Immature natural killer cell (primary cell): ENCODE results near the gene TRAPPC1. TPM values are rescaled to one million over a fixed set of nuclear protein-coding genes. Genes with fewer than 3 reads are reported as not detected.

Experiments used
- DNase-seq, 3 donors: peaks; one replicate each; pipeline ENCODE4 v3.0.0; 2022; ENCODE audit warnings: mixed read lengths in 1 of 3
- H3K27ac Mint-ChIP-seq, 6 donors: one replicate each; pipeline ENCODE4 v1.8.0; 2020; ENCODE audit warnings: mixed read lengths in 6 of 6, mild to moderate bottlenecking in 5 of 6, inconsistent platforms in 4 of 6, moderate library complexity in 3 of 6
- H3K27me3 Mint-ChIP-seq, 3 donors: one replicate each; pipeline ENCODE4 v1.8.0; 2020 to 2021; ENCODE audit warnings: low read depth in 3 of 3, mild to moderate bottlenecking in 3 of 3, mixed read lengths in 3 of 3, moderate library complexity in 3 of 3, inconsistent platforms in 1 of 3
- H3K36me3 Mint-ChIP-seq, 3 donors: one replicate each; pipeline ENCODE4 v1.8.0; 2020; ENCODE audit warnings: mixed read lengths in 3 of 3, inconsistent platforms in 2 of 3, mild to moderate bottlenecking in 2 of 3
- H3K4me1 Mint-ChIP-seq, 2 donors: one replicate each; pipeline ENCODE4 v1.8.0; 2020; ENCODE audit warnings: inconsistent platforms in 2 of 2, mild to moderate bottlenecking in 2 of 2, mixed read lengths in 2 of 2, moderate library complexity in 1 of 2
- H3K4me3 Mint-ChIP-seq, 5 donors: one replicate each; pipeline ENCODE4 v1.8.0; 2020; ENCODE audit warnings: mild to moderate bottlenecking in 5 of 5, mixed read lengths in 5 of 5, inconsistent platforms in 3 of 5, moderate library complexity in 3 of 5
- H3K9me3 Mint-ChIP-seq, 6 donors: one replicate each; pipeline ENCODE4 v1.8.0; 2020; ENCODE audit warnings: mild to moderate bottlenecking in 6 of 6, mixed read lengths in 6 of 6, inconsistent platforms in 4 of 6, moderate library complexity in 3 of 6
- polyA plus RNA-seq, 3 donors: library from polyadenylated mRNA; unstranded; fragments of 300-500 nt; fragmentation: Illumina TruSeq; gene quantifications; one replicate each; pipeline ENCODE4 v1.2.3, GENCODE V29; 2021

The TRAPPC1 gene
- polyA plus RNA-seq, 3 donors from 2014 or later = 233 to 379 (median 288) TPM

- H3K27ac Mint-ChIP-seq = peak within 1 kb of the TSS; percentile 85 to 98 (median 97)
- no peaks in the 10 kb centered on the region for H3K9me3 Mint-ChIP-seq
- DNase-seq = peak in 2 of 3 donors; percentile 29 to 49
- peaks cover 39 to 45% of the 10 kb centered on the region in 2 donors for H3K4me1 Mint-ChIP-seq
- peaks cover 2 to 10% (median 5%) of the 10 kb centered on the region in 3 donors for H3K27me3 Mint-ChIP-seq
- peaks cover 0 to 6% (median 3%) of the 10 kb centered on the region in 3 donors for H3K36me3 Mint-ChIP-seq
- peak within 1 kb of the TSS; percentile 95 to 97 (median 95) for H3K4me3 Mint-ChIP-seq
Measured at GRCh38 chr17:7929158-7930023, 2.4 kb downstream of the TRAPPC1 start, which contains the start of gene KCNAB3. TSS of gene KCNAB3 (minus strand) at chr17:7929856. CDS start at chr17:7929435, 421 bp downstream.

GRCh38 chr17:7927596-7927995 lies 4.2 kb downstream of the TRAPPC1 start:
- Mint-ChIP-seq H3K36me3 (peaks cover 0 to 6% (median 3%) of the 10 kb centered on the region in 3 donors), H3K4me1 (peaks cover 33 to 37% of the 10 kb centered on the region in 2 donors), H3K9me3 (no peaks in the 10 kb centered on the region), H3K27me3 (peaks cover 2 to 12% (median 5%) of the 10 kb centered on the region in 3 donors), H3K27ac (peak overlapping the region in 2 of 6 donors; percentile 8 to 65), H3K4me3 (no peak overlapping the region)
- no peak for DNase-seq

- peak overlapping the region; percentile 80 to 90 (median 87) for H3K4me3 Mint-ChIP-seq
- peaks cover 19 to 22% of the 10 kb centered on the region in 2 donors for H3K4me1 Mint-ChIP-seq
- peak overlapping the region; percentile 86 to 94 (median 88) for H3K27ac Mint-ChIP-seq
- peaks cover 0 to 3% (median 0%) of the 10 kb centered on the region in 3 donors for H3K36me3 Mint-ChIP-seq
- H3K27me3 Mint-ChIP-seq = peaks cover 0 to 5% (median 0%) of the 10 kb centered on the region in 3 donors
- no peaks in the 10 kb centered on the region for H3K9me3 Mint-ChIP-seq
- peak; percentile 74 to 82 (median 81) for DNase-seq
Measured at GRCh38 chr17:7922845-7923628, 8.7 kb downstream of the TRAPPC1 start.

DNA sequence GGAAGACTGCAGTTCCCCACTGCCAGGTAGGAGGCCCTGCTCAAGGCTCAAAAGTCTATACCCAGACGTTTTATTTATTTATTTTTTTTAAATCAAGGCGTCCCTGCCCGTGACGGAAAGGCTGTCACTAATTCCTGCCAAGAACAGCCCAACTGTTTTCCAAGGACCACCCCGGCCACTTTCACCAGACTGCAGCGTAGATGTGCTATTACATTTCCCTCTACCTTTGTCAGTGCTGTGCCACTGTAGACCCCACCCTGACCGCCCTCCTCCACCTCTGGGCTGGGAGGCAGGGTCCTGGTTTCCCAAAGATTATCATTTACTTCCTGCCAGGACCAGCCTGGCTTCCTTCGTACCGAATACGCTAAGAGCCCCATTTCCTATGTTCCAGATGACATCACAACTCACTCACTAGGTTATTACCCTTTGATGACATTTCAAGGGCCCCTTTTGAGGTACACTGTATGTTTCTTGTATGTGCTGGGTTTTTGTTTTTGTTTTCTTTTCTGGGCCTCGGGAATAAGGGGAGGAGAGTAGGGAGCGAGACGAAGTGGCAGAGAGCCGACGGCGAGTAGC lies 9.4 kb downstream of the TRAPPC1 start:
- H3K36me3 Mint-ChIP-seq = no peaks in the 10 kb centered on the region
- DNase-seq = no peak
- H3K9me3 Mint-ChIP-seq = no peaks in the 10 kb centered on the region
- peaks cover 0 to 6% (median 0%) of the 10 kb centered on the region in 3 donors for H3K27me3 Mint-ChIP-seq
- H3K4me1 Mint-ChIP-seq = peaks cover 19 to 22% of the 10 kb centered on the region in 2 donors
- H3K27ac Mint-ChIP-seq = peak overlapping the region; percentile 86 to 94 (median 88)
- peak overlapping the region; percentile 80 to 90 (median 87) for H3K4me3 Mint-ChIP-seq

GRCh38 chr17:7916808-7917207 lies 14.9 kb downstream of the TRAPPC1 start:
- H3K4me3 Mint-ChIP-seq = peak overlapping the region; percentile 77 to 87 (median 79)
- H3K4me1 Mint-ChIP-seq = peaks cover 28 to 37% of the 10 kb centered on the region in 2 donors
- peak overlapping the region; percentile 33 to 84 (median 73) for H3K27ac Mint-ChIP-seq
- no peaks in the 10 kb centered on the region for H3K9me3 Mint-ChIP-seq
- H3K27me3 Mint-ChIP-seq = peaks cover 2 to 13% (median 4%) of the 10 kb centered on the region in 3 donors
- DNase-seq = no peak
- H3K36me3 Mint-ChIP-seq = no peaks in the 10 kb centered on the region

DNA sequence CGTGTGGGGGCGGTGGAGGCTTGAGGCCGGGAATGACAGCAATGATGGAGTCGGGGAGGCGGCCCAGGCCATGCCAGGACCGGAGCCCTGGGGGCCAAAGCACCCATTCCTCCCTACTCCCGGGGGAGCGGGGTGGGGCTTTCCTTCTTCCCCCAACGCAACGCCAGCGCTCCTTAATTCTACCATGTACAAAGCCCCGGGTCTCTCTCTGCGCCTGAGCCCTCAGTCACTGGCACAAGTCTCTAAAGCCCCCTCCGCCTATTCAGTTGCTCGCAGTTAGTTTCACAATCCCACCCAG lies 15.4 kb downstream of the TRAPPC1 start:
- no peak for DNase-seq
- Mint-ChIP-seq H3K9me3 (no peaks in the 10 kb centered on the region), H3K27me3 (peaks cover 2 to 13% (median 4%) of the 10 kb centered on the region in 3 donors), H3K4me3 (peak overlapping the region; percentile 77 to 87 (median 79)), H3K4me1 (peaks cover 25 to 33% of the 10 kb centered on the region in 2 donors), H3K36me3 (no peaks in the 10 kb centered on the region), H3K27ac (peak overlapping the region in 5 of 6 donors; percentile 68 to 84 (median 73))

GRCh38 chr17:7915611-7916384 lies 15.9 kb downstream of the TRAPPC1 start, which contains the start of gene RNF227:
TSS of gene RNF227 (minus strand) at chr17:7916289. CDS start at chr17:7916195, 94 bp downstream.
- H3K4me1 Mint-ChIP-seq = peaks cover 25 to 32% of the 10 kb centered on the region in 2 donors
- no peaks in the 10 kb centered on the region for H3K9me3 Mint-ChIP-seq
- H3K4me3 Mint-ChIP-seq = peak within 1 kb of the TSS; percentile 82 to 91 (median 86)
- H3K27ac Mint-ChIP-seq = peak within 1 kb of the TSS; percentile 78 to 95 (median 86)
- DNase-seq = peak; percentile 83 to 86 (median 86)
- peaks cover 2 to 4% (median 3%) of the 10 kb centered on the region in 3 donors for H3K36me3 Mint-ChIP-seq
- H3K27me3 Mint-ChIP-seq = peaks cover 2 to 13% (median 4%) of the 10 kb centered on the region in 3 donors

- Mint-ChIP-seq H3K36me3 (peaks cover 8 to 9% (median 8%) of the 10 kb centered on the region in 3 donors), H3K4me3 (peak overlapping the region; percentile 80 to 91 (median 86)), H3K4me1 (peaks cover 25 to 32% of the 10 kb centered on the region in 2 donors), H3K27ac (peak overlapping the region; percentile 78 to 95 (median 86)), H3K9me3 (no peaks in the 10 kb centered on the region), H3K27me3 (peaks cover 2 to 12% (median 4%) of the 10 kb centered on the region in 3 donors)
- DNase-seq = no peak
Measured at GRCh38 chr17:7915179-7915610, 16.6 kb downstream of the TRAPPC1 start.

- H3K27me3 Mint-ChIP-seq = peaks cover 2 to 14% (median 4%) of the 10 kb centered on the region in 3 donors
- peak; percentile 62 to 68 (median 67) for DNase-seq
- H3K9me3 Mint-ChIP-seq = no peaks in the 10 kb centered on the region
- H3K36me3 Mint-ChIP-seq = peaks cover 11 to 23% (median 19%) of the 10 kb centered on the region in 3 donors
- H3K4me1 Mint-ChIP-seq = peaks cover 25 to 32% of the 10 kb centered on the region in 2 donors
- peak overlapping the region; percentile 12 to 84 (median 72) for H3K27ac Mint-ChIP-seq
- peak overlapping the region in 2 of 5 donors; percentile 18 to 25 for H3K4me3 Mint-ChIP-seq
Measured at GRCh38 chr17:7912927-7913524, 18.7 kb downstream of the TRAPPC1 start.

DNA sequence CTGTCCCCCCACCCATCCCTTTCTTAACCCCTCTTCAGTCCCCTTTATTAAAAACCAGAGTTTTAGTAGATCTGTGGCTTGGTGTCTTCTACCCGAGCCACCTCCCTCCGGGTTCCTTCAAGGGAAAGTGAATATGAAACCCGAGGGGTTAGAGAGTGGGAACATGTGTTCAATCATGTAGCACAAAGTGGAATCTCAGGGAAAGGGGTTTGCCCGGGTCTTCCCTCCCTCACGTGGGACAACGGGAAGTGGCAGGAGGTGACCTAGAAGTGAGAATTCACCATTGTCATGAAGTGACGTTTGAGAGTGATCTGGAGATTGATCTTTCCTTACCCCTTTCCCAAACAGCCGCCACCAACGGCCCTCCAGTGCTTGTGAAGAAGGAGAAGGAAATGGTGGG lies 20.6 kb downstream of the TRAPPC1 start:
- peaks cover 17 to 21% of the 10 kb centered on the region in 2 donors for H3K4me1 Mint-ChIP-seq
- H3K27ac Mint-ChIP-seq = no peak overlapping the region
- H3K27me3 Mint-ChIP-seq = peaks cover 2 to 7% (median 4%) of the 10 kb centered on the region in 3 donors
- no peaks in the 10 kb centered on the region for H3K9me3 Mint-ChIP-seq
- no peak for DNase-seq
- H3K4me3 Mint-ChIP-seq = no peak overlapping the region
- H3K36me3 Mint-ChIP-seq = peaks cover 11 to 36% (median 21%) of the 10 kb centered on the region in 3 donors

GRCh38 chr17:7910711-7911110 lies 21.0 kb downstream of the TRAPPC1 start:
- H3K27ac Mint-ChIP-seq = peak overlapping the region in 1 of 6 donors; percentile 30
- H3K9me3 Mint-ChIP-seq = no peaks in the 10 kb centered on the region
- H3K4me3 Mint-ChIP-seq = no peak overlapping the region
- H3K4me1 Mint-ChIP-seq = peaks cover 17 to 21% of the 10 kb centered on the region in 2 donors
- peaks cover 2 to 6% (median 4%) of the 10 kb centered on the region in 3 donors for H3K27me3 Mint-ChIP-seq
- no peak for DNase-seq
- H3K36me3 Mint-ChIP-seq = peaks cover 11 to 36% (median 21%) of the 10 kb centered on the region in 3 donors

- no peak for DNase-seq
- peaks cover 11 to 38% (median 24%) of the 10 kb centered on the region in 3 donors for H3K36me3 Mint-ChIP-seq
- no peak overlapping the region for H3K4me3 Mint-ChIP-seq
- no peaks in the 10 kb centered on the region for H3K9me3 Mint-ChIP-seq
- peaks cover 12 to 17% of the 10 kb centered on the region in 2 donors for H3K4me1 Mint-ChIP-seq
- peaks cover 0 to 4% (median 2%) of the 10 kb centered on the region in 3 donors for H3K27me3 Mint-ChIP-seq
- H3K27ac Mint-ChIP-seq = peak overlapping the region in 3 of 6 donors; percentile 30 to 68 (median 32)
Measured at GRCh38 chr17:7910281-7910680, 21.5 kb downstream of the TRAPPC1 start.
